HG02571 (cell line): ENCODE results near the gene VPS54.

ENCODE experiments used
- ATAC-seq: cut with Tn5 transposase; IDR thresholded peaks from one replicate; pipeline ENCODE4 v1.9.1; 2021; ENCODE audit warnings: mild to moderate bottlenecking, moderate library complexity; ENCODE audit not compliant: unreplicated experiment

Gene VPS54, protein sequence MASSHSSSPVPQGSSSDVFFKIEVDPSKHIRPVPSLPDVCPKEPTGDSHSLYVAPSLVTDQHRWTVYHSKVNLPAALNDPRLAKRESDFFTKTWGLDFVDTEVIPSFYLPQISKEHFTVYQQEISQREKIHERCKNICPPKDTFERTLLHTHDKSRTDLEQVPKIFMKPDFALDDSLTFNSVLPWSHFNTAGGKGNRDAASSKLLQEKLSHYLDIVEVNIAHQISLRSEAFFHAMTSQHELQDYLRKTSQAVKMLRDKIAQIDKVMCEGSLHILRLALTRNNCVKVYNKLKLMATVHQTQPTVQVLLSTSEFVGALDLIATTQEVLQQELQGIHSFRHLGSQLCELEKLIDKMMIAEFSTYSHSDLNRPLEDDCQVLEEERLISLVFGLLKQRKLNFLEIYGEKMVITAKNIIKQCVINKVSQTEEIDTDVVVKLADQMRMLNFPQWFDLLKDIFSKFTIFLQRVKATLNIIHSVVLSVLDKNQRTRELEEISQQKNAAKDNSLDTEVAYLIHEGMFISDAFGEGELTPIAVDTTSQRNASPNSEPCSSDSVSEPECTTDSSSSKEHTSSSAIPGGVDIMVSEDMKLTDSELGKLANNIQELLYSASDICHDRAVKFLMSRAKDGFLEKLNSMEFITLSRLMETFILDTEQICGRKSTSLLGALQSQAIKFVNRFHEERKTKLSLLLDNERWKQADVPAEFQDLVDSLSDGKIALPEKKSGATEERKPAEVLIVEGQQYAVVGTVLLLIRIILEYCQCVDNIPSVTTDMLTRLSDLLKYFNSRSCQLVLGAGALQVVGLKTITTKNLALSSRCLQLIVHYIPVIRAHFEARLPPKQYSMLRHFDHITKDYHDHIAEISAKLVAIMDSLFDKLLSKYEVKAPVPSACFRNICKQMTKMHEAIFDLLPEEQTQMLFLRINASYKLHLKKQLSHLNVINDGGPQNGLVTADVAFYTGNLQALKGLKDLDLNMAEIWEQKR

DNA sequence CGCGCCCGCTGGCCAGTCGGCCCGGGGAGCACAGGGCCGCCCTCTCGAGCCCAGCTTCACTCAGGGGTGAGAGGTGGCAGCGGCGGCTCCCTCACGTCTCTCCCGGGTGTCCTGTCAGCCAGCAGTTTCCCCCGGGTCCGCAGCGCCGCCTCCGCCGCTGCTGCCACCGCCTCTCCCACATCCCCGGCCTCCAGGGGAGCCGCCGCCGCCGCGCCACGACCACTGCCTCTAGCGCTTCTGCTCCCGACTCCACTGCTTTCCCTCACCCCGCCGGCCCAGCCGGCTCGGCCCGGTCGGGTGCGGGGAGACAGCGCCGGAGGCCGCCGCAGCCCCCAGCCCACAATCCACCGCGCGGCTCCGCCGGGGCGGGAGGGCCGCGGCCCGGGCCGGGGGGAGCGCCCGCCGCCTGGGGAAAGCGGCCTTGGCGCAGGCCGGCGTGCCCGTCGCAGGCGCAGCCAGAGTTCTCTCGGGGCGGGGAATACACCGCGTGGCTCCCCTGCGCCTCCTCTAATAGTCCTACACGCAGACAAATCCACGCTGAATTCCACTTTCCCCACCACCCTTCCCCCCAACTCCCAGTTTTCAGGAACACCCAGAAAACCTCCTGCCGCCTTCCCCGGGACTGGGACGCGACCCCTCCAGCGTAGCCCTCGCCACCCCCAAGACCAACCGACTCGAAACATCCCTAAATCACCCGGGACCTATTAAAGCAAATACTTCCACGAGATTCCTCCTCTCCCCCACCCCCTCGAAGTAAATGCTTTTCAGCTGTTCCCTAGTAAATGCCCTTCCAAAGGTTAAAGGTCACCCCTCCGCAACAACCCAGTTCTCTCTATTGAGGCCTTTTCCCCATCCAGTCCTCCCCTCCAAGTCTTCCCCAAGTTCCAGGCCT, at the start of gene VPS54:
Gene VPS54 (minus strand): TSS at position 346 of the 892 bp plus-strand sequence. CDS start 35,429 bp downstream, outside the sequence.
- ATAC-seq = peak; percentile 59

DNA sequence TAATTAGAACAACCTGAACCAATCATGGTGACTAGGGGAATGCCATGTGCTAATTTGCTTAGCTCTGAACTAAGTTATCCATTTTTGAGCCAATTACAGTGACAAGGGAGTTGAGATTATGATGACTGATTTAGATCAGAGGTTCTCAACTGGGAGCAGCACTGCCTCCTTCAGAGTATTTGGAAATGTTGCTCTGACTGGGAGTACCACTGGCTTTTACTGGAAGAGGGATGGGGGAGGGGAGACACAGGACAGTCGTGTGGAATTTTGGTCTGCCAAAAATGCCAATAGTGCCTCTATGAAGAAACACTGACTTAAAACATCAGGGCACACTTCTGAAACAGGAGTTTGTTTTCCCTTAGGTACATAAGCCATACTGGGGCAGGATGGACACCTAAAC, 48.1 kb upstream of the VPS54 start:
- ATAC-seq = no peak

DNA sequence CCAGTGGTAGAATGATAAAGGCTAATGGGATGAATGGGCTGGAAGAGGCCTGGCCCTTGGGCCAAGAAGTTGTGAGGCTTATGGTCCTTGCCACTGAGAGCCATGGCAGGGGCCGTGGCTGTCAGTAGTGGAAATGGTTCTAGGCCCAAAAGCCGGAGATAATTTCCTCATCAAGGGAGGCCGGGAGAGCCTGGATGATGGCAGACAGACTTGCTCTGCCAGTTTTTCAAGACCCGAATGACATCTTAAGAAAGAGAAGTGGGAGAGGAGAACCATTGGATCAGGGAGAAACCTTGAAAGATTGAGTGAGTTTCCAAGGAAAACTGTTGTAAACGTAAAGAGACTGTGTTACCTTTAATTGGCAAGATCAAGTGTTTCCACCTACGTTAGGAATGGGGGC, 46.3 kb upstream of the VPS54 start:
- ATAC-seq = no peak

DNA sequence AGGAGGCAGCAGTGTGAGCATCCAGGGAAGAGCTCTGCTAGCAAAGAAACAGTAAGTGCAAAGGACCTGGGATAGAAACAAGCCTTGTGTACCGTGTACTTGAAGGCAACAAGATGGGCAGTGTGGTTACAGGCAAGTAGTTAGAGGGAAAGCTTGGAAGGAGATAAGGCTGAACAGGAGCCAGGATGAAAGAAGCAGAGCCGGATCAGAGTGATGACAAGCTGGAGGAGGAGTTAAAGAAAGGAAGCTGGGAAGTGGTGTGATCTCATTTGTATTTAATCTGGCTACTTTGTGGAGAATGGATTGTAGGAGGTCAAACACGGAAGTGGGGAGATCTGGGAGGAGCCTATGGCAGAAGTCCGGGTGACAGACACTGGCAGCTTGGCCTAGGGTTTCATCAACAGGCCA, 44.7 kb upstream of the VPS54 start:
- ATAC-seq = no peak

DNA sequence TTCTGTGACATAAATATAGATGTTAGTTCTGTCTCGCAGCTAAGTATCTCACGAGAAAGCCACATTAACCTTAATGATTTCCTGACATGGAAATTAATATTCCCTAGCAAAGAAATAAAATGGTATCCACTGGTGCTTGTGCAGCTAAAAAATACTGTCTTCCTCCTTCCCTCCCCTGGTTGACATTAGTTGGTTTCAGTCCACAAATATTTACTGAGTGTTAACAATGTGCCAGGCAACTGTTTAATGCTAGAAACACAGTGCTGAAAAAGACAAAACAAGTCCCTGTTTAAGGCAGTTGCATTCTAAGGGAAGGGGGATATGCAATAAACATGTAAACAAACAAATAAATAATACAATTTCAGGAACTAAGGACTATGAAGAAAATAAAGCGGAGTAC, 44.2 kb upstream of the VPS54 start:
- no peak for ATAC-seq

DNA sequence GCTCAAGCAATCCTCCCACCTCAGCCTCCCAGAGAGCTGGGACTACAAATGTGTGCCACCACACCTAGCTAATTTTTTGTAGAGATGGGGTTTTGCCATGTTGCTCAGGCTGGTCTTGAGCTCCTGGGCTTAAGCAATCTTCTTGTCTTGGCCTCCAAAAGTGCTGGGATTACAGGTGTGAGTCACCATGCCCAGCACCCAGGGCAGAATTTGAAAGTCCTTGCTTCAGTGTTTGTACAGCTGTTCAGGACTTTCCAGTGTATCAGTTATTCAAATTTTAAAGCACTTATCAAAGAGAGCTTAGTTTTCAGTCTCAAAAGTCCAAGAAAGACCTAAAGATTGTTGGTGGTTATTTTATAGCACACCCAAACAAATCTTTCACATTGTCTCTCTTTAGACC, 43.6 kb upstream of the VPS54 start:
- peak; percentile 67 for ATAC-seq

DNA sequence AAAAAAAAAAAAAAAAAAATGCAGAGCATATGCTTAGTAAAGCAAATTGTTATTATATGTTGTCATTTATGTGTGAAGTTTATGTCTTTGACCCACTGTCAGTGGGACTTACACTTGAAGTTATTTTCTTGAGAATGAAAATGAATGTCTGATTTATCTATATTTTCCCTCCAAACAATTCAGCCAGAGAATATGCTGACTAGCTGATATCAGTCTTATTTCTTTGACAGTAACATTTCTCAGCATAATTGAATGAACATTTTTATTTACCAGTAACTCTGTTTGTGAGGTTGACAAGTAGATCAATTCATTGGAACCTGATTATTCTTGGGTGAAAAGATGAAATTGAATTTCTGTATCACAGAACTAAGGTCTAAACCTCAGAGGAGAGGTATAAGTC, 40.0 kb upstream of the VPS54 start:
- no peak for ATAC-seq

DNA sequence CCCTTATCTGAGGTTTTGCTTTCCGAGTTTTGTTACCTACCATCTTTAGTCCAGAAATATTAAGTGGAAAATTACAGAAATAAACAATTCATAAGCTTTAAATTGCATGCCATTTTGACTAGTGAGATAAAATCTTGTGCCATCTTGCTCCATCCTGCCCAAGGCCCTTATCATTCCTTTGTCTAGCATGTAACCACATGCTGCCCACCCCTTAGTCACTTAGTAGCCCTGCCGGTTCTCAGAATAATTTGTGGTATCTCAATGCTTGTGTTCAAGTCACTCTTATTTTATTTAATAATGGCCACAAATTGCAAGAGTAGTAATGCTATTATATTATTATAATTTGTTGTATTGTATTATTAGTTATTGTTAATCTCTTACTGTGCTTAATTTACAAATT, 36.8 kb upstream of the VPS54 start:
- ATAC-seq = no peak

DNA sequence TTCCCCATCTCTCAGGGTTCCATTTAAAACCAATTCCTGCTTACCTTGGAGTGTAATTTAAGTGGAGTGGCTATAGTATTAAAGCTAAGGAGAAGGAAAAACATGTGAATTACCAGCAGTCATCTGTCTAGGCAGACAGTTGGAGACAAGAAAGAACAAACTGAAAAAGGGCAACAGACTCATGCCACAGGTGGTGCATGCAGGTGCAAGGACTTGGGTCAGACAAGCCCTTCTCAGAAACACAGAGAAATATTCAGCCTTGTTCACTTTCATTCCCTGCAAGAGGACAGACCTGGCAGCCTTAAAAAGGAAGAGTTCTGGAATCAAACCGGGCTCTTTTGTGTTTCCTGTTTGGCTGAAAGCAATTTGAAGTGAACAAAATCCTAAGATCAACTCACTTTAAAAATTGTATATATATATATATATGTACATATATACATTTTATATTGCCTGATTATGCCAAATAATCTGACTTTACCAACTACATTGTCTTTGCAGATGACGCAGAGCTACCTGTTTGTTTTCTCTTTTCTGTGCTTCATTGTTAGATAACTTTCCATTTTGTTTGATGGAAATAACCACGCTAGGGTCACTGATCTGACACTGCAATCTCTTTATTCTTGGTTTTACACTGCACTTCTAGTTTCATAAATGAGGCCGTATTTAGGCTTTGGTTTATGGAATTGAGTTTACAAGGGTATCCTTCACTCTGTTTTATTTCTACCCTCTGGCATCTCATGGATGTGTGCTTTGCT, 35.1 kb upstream of the VPS54 start:
- ATAC-seq = peak; percentile 48

DNA sequence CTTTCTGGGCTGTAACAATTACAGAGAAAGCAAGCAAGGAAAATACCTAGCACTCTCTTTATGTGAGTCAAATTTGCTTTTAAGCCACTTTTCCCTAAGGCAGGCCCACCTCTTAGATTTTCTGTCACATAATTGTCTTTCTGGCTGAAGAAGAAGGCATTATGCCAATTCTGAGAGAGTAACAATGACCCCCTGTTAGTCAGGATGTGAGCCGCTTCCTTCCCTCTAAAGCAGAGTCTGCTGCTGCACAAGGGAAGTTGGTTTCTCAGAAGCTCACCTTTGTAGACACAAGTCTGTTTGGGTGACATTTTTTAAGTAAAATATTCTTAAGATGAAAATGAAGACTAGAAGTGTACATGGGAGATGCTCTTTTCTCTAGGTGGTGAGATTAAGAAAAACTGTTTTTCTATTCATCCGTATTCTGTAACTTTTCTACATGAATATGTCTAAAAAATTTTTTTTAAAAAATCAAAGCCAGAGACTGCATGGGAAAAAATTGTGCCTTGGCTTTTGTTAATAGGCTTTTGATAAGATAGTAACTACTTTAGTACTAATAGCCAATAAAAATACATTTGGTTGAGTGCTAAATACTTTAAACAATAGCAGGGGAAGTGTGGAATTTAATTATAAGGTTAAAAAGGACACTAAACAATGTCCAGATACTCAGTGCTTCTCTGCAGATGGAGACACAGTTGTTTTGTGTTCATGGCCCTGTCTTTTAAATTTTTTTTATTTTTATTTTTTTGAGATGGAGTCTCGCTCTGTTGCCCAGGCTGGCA, 33.4 kb upstream of the VPS54 start:
- no peak for ATAC-seq

DNA sequence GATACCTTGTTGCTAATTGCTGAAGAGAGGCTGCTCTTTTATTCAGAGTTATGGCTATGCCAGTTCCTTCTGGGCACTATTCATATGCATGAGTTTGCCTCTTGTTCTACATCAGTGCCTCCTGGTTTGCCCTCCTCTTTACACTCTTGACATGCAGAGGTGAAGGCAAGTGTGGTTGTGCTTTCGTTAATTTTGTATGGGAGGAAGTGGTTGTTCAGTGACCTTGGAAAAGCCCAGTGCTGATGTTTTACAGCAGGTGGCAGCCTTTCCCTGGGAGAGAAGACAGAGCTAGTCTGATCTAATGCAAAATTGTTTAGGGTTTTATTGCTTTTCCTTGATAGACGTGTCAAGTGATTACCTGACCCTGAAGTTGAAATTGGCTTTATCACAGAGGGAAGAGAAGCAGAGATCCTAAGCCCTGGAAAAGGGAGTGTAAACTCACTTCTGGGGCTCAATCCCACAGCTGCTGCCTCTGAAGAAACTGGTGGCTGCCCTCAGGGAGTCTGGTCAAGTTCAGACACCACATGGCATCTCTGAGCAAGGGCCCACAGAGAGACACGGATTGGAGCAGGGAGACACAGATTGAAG, 30.5 kb upstream of the VPS54 start:
- peak; percentile 71 for ATAC-seq

DNA sequence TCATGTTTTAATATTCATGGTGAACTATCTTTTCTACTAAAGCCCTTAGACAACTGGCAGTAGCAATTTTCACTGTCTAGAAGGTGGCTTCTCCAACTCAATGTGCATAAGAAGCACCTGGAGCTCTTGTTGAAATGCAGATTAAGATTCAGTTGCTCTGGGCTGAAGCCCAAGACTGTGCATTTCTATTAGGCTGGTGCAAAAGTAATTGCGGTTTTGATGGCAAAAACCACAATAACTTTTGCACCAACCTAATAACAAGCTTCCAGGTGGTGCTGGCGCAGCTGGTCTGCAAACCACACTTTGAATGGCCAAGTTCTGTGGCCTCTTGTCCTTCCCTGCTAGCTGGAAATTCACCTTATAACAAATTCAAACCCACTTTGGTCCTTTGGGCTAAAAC, 26.7 kb upstream of the VPS54 start:
- ATAC-seq = no peak

DNA sequence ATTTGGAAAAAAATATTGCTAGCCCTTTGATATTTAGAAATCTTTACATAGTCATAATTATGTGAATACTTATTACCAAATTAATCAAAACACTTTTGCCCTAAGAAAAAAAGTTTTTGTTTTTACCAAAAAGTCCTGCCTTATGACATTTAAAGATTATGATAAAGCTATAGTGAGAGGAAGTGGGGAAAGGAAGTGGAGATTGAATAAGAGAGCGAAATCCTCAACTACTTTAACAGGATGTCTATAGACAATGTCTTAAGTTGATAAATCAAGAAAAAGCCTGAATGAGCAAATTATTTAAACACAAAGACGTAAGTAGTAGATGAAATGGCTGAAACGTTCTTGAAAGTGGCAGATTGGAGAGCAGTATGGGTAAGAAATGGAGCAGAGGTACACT, 20.9 kb upstream of the VPS54 start:
- no peak for ATAC-seq

DNA sequence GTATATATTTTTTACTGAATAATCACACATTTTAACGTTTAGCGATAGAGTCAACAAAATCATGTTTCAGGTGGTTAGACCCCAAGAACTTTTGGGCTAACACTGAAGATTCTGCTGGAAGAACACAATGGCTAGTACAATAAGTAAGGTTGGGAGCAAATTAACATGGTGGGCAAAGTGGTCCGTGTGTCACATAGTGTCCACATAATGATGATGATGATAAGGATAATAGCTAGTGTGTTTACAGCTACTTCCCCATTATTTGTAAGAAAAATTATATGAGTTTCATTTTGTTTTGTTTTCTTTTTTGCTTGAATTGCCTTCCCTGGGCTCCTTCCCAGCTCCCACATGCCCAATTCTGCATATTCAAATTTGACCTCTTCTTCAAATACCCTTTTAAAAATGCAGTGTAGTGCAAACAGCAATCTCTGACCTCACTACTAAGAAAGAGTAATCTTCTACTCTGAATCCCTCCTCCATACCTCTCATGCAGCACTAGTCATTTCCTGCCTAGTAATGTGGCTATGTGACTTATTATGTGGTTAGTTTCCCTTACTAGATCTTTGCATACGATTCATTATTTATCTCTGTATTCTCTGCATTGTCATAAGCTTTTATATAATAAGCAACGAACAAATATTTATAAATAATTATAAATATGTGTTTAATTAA, 16.9 kb upstream of the VPS54 start:
- peak; percentile 88 for ATAC-seq

DNA sequence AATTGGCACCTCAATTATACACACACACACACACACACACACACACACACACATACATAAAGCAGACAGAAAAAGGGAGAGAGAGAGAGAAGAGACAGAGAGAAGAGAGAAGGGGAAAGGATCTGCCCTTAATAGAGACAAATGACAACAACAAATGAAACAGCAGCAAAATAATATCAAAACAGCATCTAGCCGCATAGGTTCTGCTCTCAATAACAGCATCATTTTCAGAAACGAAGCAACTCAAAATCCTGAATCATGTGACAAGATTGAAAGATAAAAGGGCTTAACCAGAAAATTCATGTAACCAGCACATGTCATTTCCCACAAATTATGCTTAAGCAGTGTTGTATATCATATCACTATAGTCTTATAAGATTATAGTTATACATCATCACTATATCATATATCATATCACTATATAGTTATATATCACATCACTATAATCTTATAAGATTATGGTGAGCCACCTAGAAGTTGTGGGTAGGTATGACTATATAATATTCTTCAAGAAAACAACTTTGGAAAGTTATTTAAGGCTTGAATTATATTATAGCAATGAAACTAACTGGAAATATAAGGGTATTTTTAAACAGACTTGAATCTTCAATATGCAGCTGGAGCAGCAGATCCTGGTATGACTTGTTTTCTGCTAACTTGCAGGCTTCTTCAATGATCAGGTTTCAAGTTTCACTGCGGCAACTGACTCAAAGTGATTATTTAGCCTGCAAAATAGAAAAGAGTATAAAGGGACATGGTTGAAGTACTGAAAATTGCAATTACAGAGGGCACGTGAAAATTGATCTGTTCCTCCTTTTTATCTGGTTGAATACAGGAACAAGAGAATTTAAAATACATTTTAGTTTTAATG, 16.1 kb upstream of the VPS54 start:
- peak; percentile 45 for ATAC-seq

DNA sequence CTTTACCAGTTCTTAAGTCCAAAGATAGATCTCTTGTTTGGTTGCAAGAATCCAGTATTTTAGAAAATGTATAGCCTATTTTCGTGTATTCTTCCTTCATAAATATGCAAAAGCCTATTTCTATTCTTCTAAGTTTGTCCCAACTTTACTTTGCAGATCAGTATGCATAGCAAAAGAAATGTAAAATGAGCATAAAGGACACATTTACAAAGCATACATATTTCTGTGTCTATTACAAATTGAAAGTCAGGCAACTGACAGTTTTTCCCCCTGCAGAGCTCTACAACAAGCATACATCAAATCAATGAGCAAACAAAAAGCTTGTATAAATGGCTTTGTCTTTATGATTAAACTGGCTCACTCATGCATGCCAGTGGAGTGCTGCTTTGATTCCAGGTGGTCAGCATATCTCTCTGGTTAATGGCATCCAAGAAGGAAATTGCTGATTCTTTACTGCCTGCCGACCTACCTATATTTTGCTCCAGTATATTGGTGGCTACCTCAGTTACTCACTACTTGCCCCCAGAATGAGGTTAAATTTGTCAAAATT, 10.0 kb upstream of the VPS54 start:
- ATAC-seq = no peak

DNA sequence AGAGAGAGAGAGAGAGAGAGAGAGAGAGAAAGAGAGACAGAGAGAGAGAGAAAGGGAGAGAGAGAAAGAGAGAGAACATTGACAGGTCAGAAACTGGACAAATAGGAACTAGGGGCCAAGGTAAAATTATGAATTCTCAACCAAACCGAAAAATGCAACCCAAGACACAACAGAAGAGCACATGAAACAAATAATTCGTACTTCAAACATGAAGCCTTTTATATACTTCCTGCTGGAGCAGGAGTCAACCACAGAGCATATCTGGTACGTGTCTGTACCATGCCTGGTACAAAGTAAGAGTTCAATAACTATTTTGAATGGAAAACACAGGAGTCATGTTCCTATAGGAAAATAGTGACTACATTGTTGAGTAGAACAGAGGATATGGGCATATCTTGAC, 6.5 kb upstream of the VPS54 start:
- ATAC-seq = no peak
